Measurements from ENCODE around the gene ARFGAP3.
"Not testable (repeated sequence)": the region's sequence is repeated elsewhere in the genome, so short reads cannot be mapped to it uniquely, and the experiment has no call there.

ARFGAP3 gene

GRCh38 chr22:42763965-42764480, 93.0 kb downstream of the ARFGAP3 start:
- no peak for DNase-seq

- no peak for DNase-seq
Measured at GRCh38 chr22:42760806-42761565, 96.1 kb downstream of the ARFGAP3 start.

DNA sequence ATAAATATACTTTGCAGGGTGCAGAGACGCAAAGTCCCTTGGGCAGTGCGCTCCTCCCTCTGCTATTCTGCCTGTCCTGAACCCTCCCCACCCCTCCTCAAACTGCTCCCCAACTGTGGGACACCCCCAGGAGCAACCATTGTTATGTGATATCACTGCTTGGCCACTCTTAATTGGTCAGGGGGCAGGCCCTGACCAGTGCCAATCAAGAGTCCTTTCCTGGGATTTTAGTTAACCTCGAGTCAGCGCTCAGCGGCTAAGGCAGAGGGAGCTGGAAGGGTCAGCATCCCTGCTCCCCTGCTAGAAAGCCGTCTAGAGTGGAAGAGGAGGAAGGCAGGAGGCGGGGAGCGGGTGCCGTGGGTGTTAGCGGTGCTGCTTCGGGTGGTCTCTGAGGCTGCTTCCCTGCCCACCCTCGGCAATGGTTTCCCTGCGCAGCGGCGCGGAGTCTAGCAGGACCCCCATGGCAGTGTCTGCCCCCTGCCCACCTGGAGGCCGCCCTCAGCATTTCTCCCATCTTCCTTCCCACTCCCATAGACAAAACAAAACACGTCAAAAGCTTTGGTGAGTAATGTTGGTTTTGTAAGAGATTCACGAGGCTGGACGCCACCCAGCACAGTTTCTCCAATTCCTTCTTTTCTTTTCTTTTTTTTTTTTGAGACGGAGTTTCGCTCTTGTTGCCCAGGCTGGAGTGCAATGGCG, 98.0 kb downstream of the ARFGAP3 start:
- DNase-seq, result no peak

GRCh38 chr22:42755553-42755952, 101.5 kb downstream of the ARFGAP3 start:
- peak; percentile 44 for DNase-seq

- DNase-seq, result not testable (repeated sequence)
Measured at GRCh38 chr22:42755121-42755520, 102.0 kb downstream of the ARFGAP3 start.

DNA sequence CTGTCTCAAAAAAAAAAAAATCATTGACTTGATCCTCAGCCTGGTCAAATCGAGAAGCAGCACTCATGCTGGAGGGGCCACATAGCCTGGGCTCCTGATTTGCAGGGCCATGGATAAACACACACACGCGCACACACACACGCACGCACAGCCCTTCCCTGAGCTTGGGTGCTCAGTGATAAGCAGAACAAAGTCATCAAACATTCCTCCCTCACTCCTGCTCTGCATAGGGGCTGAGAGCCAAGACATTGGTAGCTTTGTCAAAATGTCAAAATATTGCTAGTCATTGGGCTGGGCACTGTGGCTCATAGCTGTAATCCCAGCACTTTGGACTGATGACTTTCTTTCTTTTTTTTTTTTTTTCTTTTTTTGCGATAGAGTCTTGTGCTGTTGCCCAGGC, 102.4 kb downstream of the ARFGAP3 start:
- DNase-seq, result no peak

- no peak for DNase-seq
Measured at GRCh38 chr22:42752912-42753311, 104.2 kb downstream of the ARFGAP3 start.

- DNase-seq, result no peak
Measured at GRCh38 chr22:42752230-42752746, 104.8 kb downstream of the ARFGAP3 start.

GRCh38 chr22:42750421-42750820, 106.7 kb downstream of the ARFGAP3 start:
- not testable (repeated sequence) for DNase-seq

DNA sequence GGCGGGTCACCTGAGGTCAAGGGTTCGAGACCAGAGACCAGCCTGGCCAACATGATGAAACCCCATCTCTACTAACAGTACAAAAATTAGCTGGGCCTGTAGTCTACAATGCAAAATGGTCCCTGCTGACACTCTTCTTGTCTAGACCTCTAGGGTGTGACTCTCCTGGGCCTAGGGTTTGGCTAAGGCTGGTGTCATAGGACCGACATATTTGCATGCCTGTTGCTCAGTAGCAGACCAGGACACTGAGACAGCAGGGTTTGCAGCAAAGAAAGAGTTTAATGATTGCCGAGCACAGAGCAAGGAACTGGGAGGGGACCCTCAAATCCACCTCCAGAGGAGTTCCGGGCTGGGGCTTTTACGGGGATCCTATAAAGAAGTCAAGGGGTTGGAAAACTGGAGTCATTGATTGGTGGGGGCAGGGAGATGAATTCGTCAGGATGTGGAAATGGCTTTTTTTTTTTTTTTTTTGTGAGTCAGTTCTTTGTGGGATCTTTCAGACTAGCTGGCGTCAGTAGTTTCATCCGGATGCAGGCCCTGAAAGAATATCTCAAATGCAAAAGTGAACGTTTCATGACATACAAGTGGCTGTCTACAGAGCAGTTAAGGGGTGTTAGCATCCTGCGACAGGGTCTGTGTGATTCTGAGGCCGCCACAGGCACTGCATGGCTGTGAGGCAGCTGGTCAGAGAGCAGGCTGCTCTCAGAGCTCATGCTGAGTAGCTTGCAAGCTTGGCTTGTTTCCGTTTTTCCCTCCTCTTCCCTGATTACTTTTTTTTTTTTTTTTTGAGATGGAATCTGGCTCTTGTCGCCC, 109.2 kb downstream of the ARFGAP3 start:
- no peak for DNase-seq
